Breast epithelium (tissue), 3 donors: ENCODE measurements around the gene CLCA2.

Experiments used
- POLR2A ChIP-seq: fragments of 450-650 bp; IDR thresholded peaks from one replicate; pipeline ENCODE4 v1.6.1; 2016; ENCODE audit warnings: antibody characterized with exemption, mild to moderate bottlenecking, moderate library complexity
- POLR2AphosphoS5 ChIP-seq, 3 donors: sonication (generic); formaldehyde crosslinking; IDR thresholded peaks; one replicate each; pipeline ENCODE4 v1.6.1; 2017; ENCODE audit warnings: antibody characterized with exemption in 3 of 3
- TF ChIP-seq, protein P1 (sequence below), 3 donors: fragments of 450-650 bp; IDR thresholded peaks; one replicate each; pipeline ENCODE4 v1.5.1; 2016 to 2017; ENCODE audit warnings: antibody characterized with exemption in 3 of 3, mild to moderate bottlenecking in 3 of 3, moderate library complexity in 3 of 3

DNA sequence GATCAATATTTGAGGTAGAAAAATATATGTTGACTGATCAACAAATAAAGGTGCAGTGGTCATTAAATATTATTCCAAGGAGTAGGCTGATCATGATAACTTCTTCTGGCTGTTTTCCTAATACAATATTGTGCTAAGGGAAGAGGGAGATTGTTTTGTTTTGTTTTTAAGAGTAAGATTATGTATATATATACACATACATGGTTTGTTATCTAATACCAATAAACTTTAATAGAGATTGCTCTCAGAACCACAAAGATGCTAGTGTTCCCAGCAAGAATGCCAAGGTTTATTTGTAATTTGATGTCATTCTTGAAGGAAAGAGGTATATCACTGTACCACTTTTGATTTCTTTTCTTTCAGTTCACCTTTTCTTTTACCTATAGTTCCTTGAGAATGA is 10.1 kb downstream of the CLCA2 start:
- TF ChIP-seq, protein P1, sequence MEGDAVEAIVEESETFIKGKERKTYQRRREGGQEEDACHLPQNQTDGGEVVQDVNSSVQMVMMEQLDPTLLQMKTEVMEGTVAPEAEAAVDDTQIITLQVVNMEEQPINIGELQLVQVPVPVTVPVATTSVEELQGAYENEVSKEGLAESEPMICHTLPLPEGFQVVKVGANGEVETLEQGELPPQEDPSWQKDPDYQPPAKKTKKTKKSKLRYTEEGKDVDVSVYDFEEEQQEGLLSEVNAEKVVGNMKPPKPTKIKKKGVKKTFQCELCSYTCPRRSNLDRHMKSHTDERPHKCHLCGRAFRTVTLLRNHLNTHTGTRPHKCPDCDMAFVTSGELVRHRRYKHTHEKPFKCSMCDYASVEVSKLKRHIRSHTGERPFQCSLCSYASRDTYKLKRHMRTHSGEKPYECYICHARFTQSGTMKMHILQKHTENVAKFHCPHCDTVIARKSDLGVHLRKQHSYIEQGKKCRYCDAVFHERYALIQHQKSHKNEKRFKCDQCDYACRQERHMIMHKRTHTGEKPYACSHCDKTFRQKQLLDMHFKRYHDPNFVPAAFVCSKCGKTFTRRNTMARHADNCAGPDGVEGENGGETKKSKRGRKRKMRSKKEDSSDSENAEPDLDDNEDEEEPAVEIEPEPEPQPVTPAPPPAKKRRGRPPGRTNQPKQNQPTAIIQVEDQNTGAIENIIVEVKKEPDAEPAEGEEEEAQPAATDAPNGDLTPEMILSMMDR (IDR thresholded peaks at IDR 0.05), result no peak
- TF ChIP-seq POLR2A, result no peak
- TF ChIP-seq POLR2AphosphoS5 (IDR thresholded peaks at IDR 0.05), result no peak
